Ishikawa (cell line): Measurements from ENCODE around the gene LPP.

Experiments used
- CEBPB ChIP-seq: IDR thresholded peaks from 2 replicates; pipeline ENCODE4 v1.6.1; 2012
- EGR1 ChIP-seq: IDR thresholded peaks from 2 replicates; pipeline ENCODE4 v1.6.1; 2012
- MAX ChIP-seq: IDR thresholded peaks from 2 replicates; pipeline ENCODE4 v1.6.1; 2012
- RAD21 ChIP-seq: IDR thresholded peaks from 2 replicates; pipeline ENCODE4 v1.6.1; 2012; ENCODE audit warnings: low read depth
- REST ChIP-seq: IDR thresholded peaks from 2 replicates; pipeline ENCODE4 v1.6.1; 2012; ENCODE audit warnings: low read depth, mild to moderate bottlenecking
- TCF12 ChIP-seq: IDR thresholded peaks from 2 replicates; pipeline ENCODE4 v1.6.1; 2012; ENCODE audit warnings: low read depth
- TEAD4 ChIP-seq: IDR thresholded peaks from 2 replicates; pipeline ENCODE4 v1.6.1; 2012
- YY1 ChIP-seq: IDR thresholded peaks from 2 replicates; pipeline ENCODE4 v1.6.1; 2012; ENCODE audit warnings: low read depth
- ZBTB7A ChIP-seq: IDR thresholded peaks from 2 replicates; pipeline ENCODE4 v1.6.1; 2012; ENCODE audit warnings: low read depth

- no peak for TF ChIP-seq RAD21
- no peak for TF ChIP-seq YY1
- no peak for TF ChIP-seq MAX
- no peak for TF ChIP-seq REST
- no peak for TF ChIP-seq TEAD4
- no peak for TF ChIP-seq ZBTB7A
- TF ChIP-seq EGR1, result no peak
- no peak for TF ChIP-seq CEBPB
- TF ChIP-seq TCF12, result no peak
Observed at GRCh38 chr3:188353426-188353825, 199.5 kb downstream of the LPP start.
